Effector memory CD4-positive, alpha-beta T cell (primary cell): ENCODE results near the gene ZNF691.
"Not testable (repeated sequence)": the region's sequence is repeated elsewhere in the genome, so short reads cannot be mapped to it uniquely, and the experiment has no call there.

Experiments used
- DNase-seq, 3 donors: peaks; one replicate each; pipeline ENCODE4 v3.0.0-alpha.2; 2020
- H3K27ac ChIP-seq: 2 replicates; pipeline ENCODE4 v1.7.0; 2013; ENCODE audit warnings: mild to moderate bottlenecking, low read length, moderate library complexity; ENCODE audit not compliant: insufficient read depth, poor library complexity, severe bottlenecking
- H3K27me3 ChIP-seq: replicated peaks from 2 replicates; pipeline ENCODE4 v1.7.0; 2013; ENCODE audit warnings: mild to moderate bottlenecking, low read length; ENCODE audit not compliant: insufficient read depth, control insufficient read depth, poor library complexity, severe bottlenecking
- H3K36me3 ChIP-seq: 2 replicates; pipeline ENCODE4 v1.7.0; 2013; ENCODE audit warnings: mild to moderate bottlenecking, low read length, moderate library complexity; ENCODE audit not compliant: control insufficient read depth, insufficient read depth
- H3K4me1 ChIP-seq: 2 replicates; pipeline ENCODE4 v1.7.0; 2013; ENCODE audit warnings: low read length, mild to moderate bottlenecking; ENCODE audit not compliant: control insufficient read depth, insufficient read depth, poor library complexity, severe bottlenecking
- H3K4me3 ChIP-seq: 2 replicates; pipeline ENCODE4 v1.7.0; 2013; ENCODE audit warnings: low read length, low read depth, mild to moderate bottlenecking; ENCODE audit not compliant: insufficient read depth, poor library complexity, severe bottlenecking
- H3K9me3 ChIP-seq: 2 replicates; pipeline ENCODE4 v1.7.0; 2013; ENCODE audit warnings: mild to moderate bottlenecking, low read length, moderate library complexity; ENCODE audit not compliant: control insufficient read depth

Gene ZNF691

GRCh38 chr1:42899960-42900359 is 53.5 kb downstream of the ZNF691 start:
- H3K36me3 ChIP-seq, H3K27ac ChIP-seq, H3K27me3 ChIP-seq, H3K4me3 ChIP-seq, H3K9me3 ChIP-seq, H3K4me1 ChIP-seq, DNase-seq: not testable (repeated sequence)
